IMR-90 (cell line): ENCODE data around the gene NPS. TPM values are rescaled to one million over a fixed set of nuclear protein-coding genes. Genes with fewer than 3 reads are reported as not detected.

Source experiments
- ATAC-seq: fragments of 200-7000 bp; cut with Tn5 transposase; 2 replicates; pipeline ENCODE4 v1.9.1; 2020; ENCODE audit warnings: low read depth, mild to moderate bottlenecking, moderate library complexity
- BruUV-seq: library from RNA; stranded (reverse); fragments of 400-500 nt; replicated peaks from 2 replicates; lab custom pipeline; 2021; lab: Mats Ljungman, UMichigan
- CTCF ChIA-PET: fragments of 300-600 bp; formaldehyde crosslinking; extraction: SDS; loops from one replicate; lab custom pipeline; 2021; ENCODE audit warnings: antibody characterized with exemption; lab: Yijun Ruan, JAX
- POLR2A ChIA-PET: fragments of 300-600 bp; sonication (Branson Sonifier 250); formaldehyde crosslinking; loops from one replicate; lab custom pipeline; 2022; ENCODE audit warnings: antibody characterized with exemption; ENCODE audit not compliant: unreplicated experiment; lab: Charles Lee
- DNase-seq: peaks from one replicate; pipeline ENCODE4 v3.0.0; 2013
- H2AFZ ChIP-seq: replicated peaks from 2 replicates; pipeline ENCODE3; 2013; ENCODE audit warnings: low read length, mild to moderate bottlenecking; ENCODE audit not compliant: poor library complexity
- H2AK5ac ChIP-seq: 2 replicates; pipeline ENCODE4 v1.6.1; 2013; ENCODE audit warnings: low read depth, low read length, inconsistent platforms
- H2AK9ac ChIP-seq: replicated peaks from 2 replicates; pipeline ENCODE3; 2013; ENCODE audit warnings: mild to moderate bottlenecking, low read depth, low read length, moderate library complexity; ENCODE audit not compliant: poor library complexity
- H2BK120ac ChIP-seq: 2 replicates; pipeline ENCODE4 v1.6.1; 2013; ENCODE audit warnings: low read depth, low read length, inconsistent platforms
- H2BK15ac ChIP-seq: 3 replicates; pipeline ENCODE4 v1.6.1; 2013; ENCODE audit warnings: low read depth, low read length, inconsistent platforms
- H2BK20ac ChIP-seq: 2 replicates; pipeline ENCODE4 v1.6.1; 2013; ENCODE audit warnings: low read depth, mild to moderate bottlenecking, inconsistent platforms, low read length, moderate library complexity
- H2BK5ac ChIP-seq: 2 replicates; pipeline ENCODE4 v1.6.1; 2013; ENCODE audit warnings: mild to moderate bottlenecking, low read depth, low read length, inconsistent platforms; ENCODE audit not compliant: poor library complexity, severe bottlenecking
- H3K14ac ChIP-seq: replicated peaks from 2 replicates; pipeline ENCODE4 v1.6.1; 2013; ENCODE audit warnings: low read depth, low read length, inconsistent platforms
- H3K18ac ChIP-seq: 2 replicates; pipeline ENCODE4 v1.6.1; 2013; ENCODE audit warnings: low read depth, low read length, control low read depth
- H3K23ac ChIP-seq: 2 replicates; pipeline ENCODE4 v1.6.1; 2013; ENCODE audit warnings: low read depth, low read length, inconsistent platforms
- H3K27ac ChIP-seq: 2 replicates; pipeline ENCODE4 v1.5.1; 2013; ENCODE audit warnings: mild to moderate bottlenecking, control low read depth, low read length; ENCODE audit not compliant: insufficient read depth
- H3K27me3 ChIP-seq: 2 replicates; pipeline ENCODE4 v1.6.1; 2013; ENCODE audit warnings: low read length; ENCODE audit not compliant: control insufficient read depth, insufficient read depth
- H3K36me3 ChIP-seq: 2 replicates; pipeline ENCODE4 v1.6.1; 2013; ENCODE audit warnings: low read length, mixed read lengths; ENCODE audit not compliant: control insufficient read depth, insufficient read depth
- H3K4ac ChIP-seq: 2 replicates; pipeline ENCODE4 v1.6.1; 2013; ENCODE audit warnings: low read depth, low read length, inconsistent platforms
- H3K4me1 ChIP-seq: 2 replicates; pipeline ENCODE4 v1.6.1; 2013; ENCODE audit warnings: low read length, mixed read lengths; ENCODE audit not compliant: control insufficient read depth, insufficient read depth
- H3K4me2 ChIP-seq: 2 replicates; pipeline ENCODE4 v1.6.1; 2013; ENCODE audit warnings: low read depth, mild to moderate bottlenecking, control low read depth, low read length, moderate library complexity
- H3K4me3 ChIP-seq: 2 replicates; pipeline ENCODE4 v1.5.1; 2013; ENCODE audit warnings: low read depth, mild to moderate bottlenecking, control low read depth, low read length, moderate library complexity; ENCODE audit not compliant: insufficient read depth
- H3K56ac ChIP-seq: 2 replicates; pipeline ENCODE4 v1.6.1; 2013; ENCODE audit warnings: low read length, inconsistent platforms; ENCODE audit not compliant: insufficient read depth; ENCODE audit errors: extremely low read depth
- H3K79me1 ChIP-seq, 2 experiments: 2 replicates each; pipeline ENCODE4 v1.6.1; 2013; ENCODE audit warnings: low read length in 2 of 2, inconsistent platforms in 1 of 2, low read depth in 1 of 2
- H3K9ac ChIP-seq: 2 replicates; pipeline ENCODE4 v1.6.1; 2013; ENCODE audit warnings: low read depth, low read length, control low read depth
- H3K9me1 ChIP-seq: 2 replicates; pipeline ENCODE4 v1.6.1; 2013; ENCODE audit warnings: low read length, inconsistent platforms; ENCODE audit not compliant: insufficient read depth
- H3K9me3 ChIP-seq: 2 replicates; pipeline ENCODE4 v1.6.1; 2013; ENCODE audit warnings: low read length; ENCODE audit not compliant: control insufficient read depth, insufficient read depth
- H4K20me1 ChIP-seq: 2 replicates; pipeline ENCODE4 v1.6.1; 2013; ENCODE audit warnings: low read length, inconsistent platforms; ENCODE audit not compliant: insufficient read depth
- H4K5ac ChIP-seq: 2 replicates; pipeline ENCODE4 v1.6.1; 2013; ENCODE audit warnings: mild to moderate bottlenecking, low read depth, low read length, control low read depth
- H4K8ac ChIP-seq, 2 experiments: 2 replicates each; pipeline ENCODE4 v1.6.1; 2013; ENCODE audit warnings: low read depth in 2 of 2, low read length in 2 of 2, control low read depth in 1 of 2, inconsistent platforms in 1 of 2
- H4K91ac ChIP-seq: 2 replicates; pipeline ENCODE4 v1.6.1; 2013; ENCODE audit warnings: low read depth, low read length, inconsistent platforms; ENCODE audit not compliant: insufficient read depth
- BHLHE40 ChIP-seq: fragments of 150-350 bp; IDR thresholded peaks from 2 replicates; pipeline ENCODE4 v1.6.1; 2016; ENCODE audit warnings: mild to moderate bottlenecking, low read depth, low read length
- CEBPB ChIP-seq: IDR thresholded peaks from 2 replicates; pipeline ENCODE4 v1.6.1; 2012; ENCODE audit warnings: low read depth, low read length, improper control_type of control experiment
- CHD1 ChIP-seq: IDR thresholded peaks from 2 replicates; pipeline ENCODE4 v1.6.1; 2012; ENCODE audit warnings: low read depth, low read length, improper control_type of control experiment
- FOS ChIP-seq: fragments of 150-350 bp; IDR thresholded peaks from 2 replicates; pipeline ENCODE4 v1.6.1; 2016; ENCODE audit warnings: low read depth, low read length
- MAFK ChIP-seq: IDR thresholded peaks from 2 replicates; pipeline ENCODE4 v1.6.1; 2012; ENCODE audit warnings: low read depth, low read length, improper control_type of control experiment
- MAZ ChIP-seq: IDR thresholded peaks from 2 replicates; pipeline ENCODE4 v1.6.1; 2012; ENCODE audit warnings: low read depth, mild to moderate bottlenecking, low read length, improper control_type of control experiment, moderate library complexity, borderline replicate concordance
- MXI1 ChIP-seq: IDR thresholded peaks from 2 replicates; pipeline ENCODE4 v1.6.1; 2012; ENCODE audit warnings: low read depth, mild to moderate bottlenecking, low read length, moderate library complexity, borderline replicate concordance
- NFE2L2 ChIP-seq: fragments of 150-350 bp; IDR thresholded peaks from 2 replicates; pipeline ENCODE4 v1.6.1; 2016; ENCODE audit warnings: low read depth, mild to moderate bottlenecking, low read length
- POLR2A ChIP-seq: IDR thresholded peaks from 2 replicates; pipeline ENCODE4 v1.6.1; 2012; ENCODE audit warnings: mild to moderate bottlenecking, low read depth, low read length
- RAD21 ChIP-seq: IDR thresholded peaks from 2 replicates; pipeline ENCODE4 v1.6.1; 2012; ENCODE audit warnings: low read length, improper control_type of control experiment
- RCOR1 ChIP-seq: IDR thresholded peaks from 2 replicates; pipeline ENCODE4 v1.6.1; 2012; ENCODE audit warnings: mild to moderate bottlenecking, low read length, improper control_type of control experiment; ENCODE audit not compliant: insufficient replicate concordance
- RFX5 ChIP-seq: IDR thresholded peaks from 2 replicates; pipeline ENCODE4 v1.8.0; 2012; ENCODE audit warnings: low read depth, mild to moderate bottlenecking, low read length, moderate library complexity
- SMC3 ChIP-seq: fragments of 150-350 bp; IDR thresholded peaks from 2 replicates; pipeline ENCODE4 v1.6.1; 2016; ENCODE audit warnings: low read depth, mild to moderate bottlenecking, antibody characterized with exemption, low read length, moderate library complexity
- WGBS, 2 experiments: methylation state at CpG; one replicate each; pipeline versions ENCODE4 v1.1.5 to v1.1.7; 2013; ENCODE audit warnings: missing lambda C conversion rate in 2 of 2; ENCODE audit not compliant: insufficient read length in 1 of 2; ENCODE audit errors: extremely low coverage in 2 of 2; 5-methylcytosine and 5-hydroxymethylcytosine counted together
- dilution Hi-C: fragments of 300-500 bp; cut with HindIII; formaldehyde crosslinking; loops from one replicate; pipeline ENCODE4 v1.14.3; 2018; ENCODE audit warnings: low sequenced_read_pairs; ENCODE audit not compliant: unreplicated experiment
- in situ Hi-C: fragments of 300-500 bp; cut with MboI; formaldehyde crosslinking; loops from 3 replicates; pipeline ENCODE4 v1.14.3; 2019; ENCODE audit warnings: low sequenced_read_pairs, inconsistent platforms, mixed read lengths
- intact Hi-C: fragments of 100-400 bp; cut with micrococcal nuclease; formaldehyde crosslinking; loops from 2 replicates; pipeline ENCODE4 v1.10.0; 2022
- polyA plus RNA-seq, 3 experiments: library from polyadenylated mRNA; depleted of rRNA; stranded (reverse); fragments of >200 nt; gene quantifications; 2 replicates each; pipeline ENCODE4 v1.2.3, GENCODE V29; 2012; ENCODE audit warnings: low replicate concordance in 1 of 3
- total RNA-seq: library from RNA; depleted of rRNA; stranded (reverse); fragments of >200 nt; gene quantifications from 2 replicates; pipeline ENCODE4 v1.2.3, GENCODE V29; 2012
- TF ChIP-seq, protein P1 (sequence below): conservative IDR thresholded peaks from 2 replicates; pipeline ENCODE4 v1.5.1; 2012; ENCODE audit warnings: mild to moderate bottlenecking, low read depth, low read length, improper control_type of control experiment
- TF ChIP-seq, protein P2 (sequence below): fragments of 150-350 bp; IDR thresholded peaks from 2 replicates; pipeline ENCODE4 v1.6.1; 2017; ENCODE audit warnings: mild to moderate bottlenecking, antibody characterized with exemption, low read length, low read depth
- TF ChIP-seq, protein P3 (sequence below): fragments of 150-350 bp; IDR thresholded peaks from 2 replicates; pipeline ENCODE4 v1.6.1; 2016; ENCODE audit warnings: low read depth, mild to moderate bottlenecking, low read length, moderate library complexity, borderline replicate concordance

NPS gene
- total and polyA plus RNA-seq, 2 of the 4 experiments (the other 2 are of a cell fraction), result not detected

DNA sequence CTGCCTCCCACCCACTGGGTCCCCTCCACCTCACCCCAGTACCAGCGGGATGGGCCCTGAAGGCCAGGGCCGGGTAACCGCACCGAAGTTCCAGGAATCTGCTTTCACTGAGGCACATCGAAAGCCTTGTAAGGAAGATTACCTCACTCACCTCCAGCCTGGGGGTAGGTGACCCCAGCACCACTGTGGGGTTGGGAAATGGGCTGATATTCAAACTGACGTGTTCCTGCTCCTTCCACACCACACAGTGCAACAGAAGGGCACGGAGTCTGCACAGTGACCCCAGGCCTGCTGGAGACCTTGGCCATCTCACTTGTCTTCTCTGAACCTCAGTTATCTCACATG, 29.8 kb downstream of the NPS start:
- in situ Hi-C loops, result no loop called here
- no peak overlapping the region for H3K4ac ChIP-seq
- ChIA-PET POLR2A (no interaction called here), CTCF (no interaction called here)
- no TSS peak for BruUV-seq
- dilution Hi-C loops, result no loop called here
- H3K56ac ChIP-seq, result no peak overlapping the region
- H3K27ac ChIP-seq, result no peak overlapping the region
- H3K79me1 ChIP-seq, result no peaks in the 10 kb centered on the region
- H3K9me1 ChIP-seq, result no peaks in the 10 kb centered on the region
- no peak overlapping the region for H2BK5ac ChIP-seq
- H3K9me3 ChIP-seq, result no peaks in the 10 kb centered on the region
- no peak overlapping the region for H4K91ac ChIP-seq
- no peak overlapping the region for H3K9ac ChIP-seq
- H3K36me3 ChIP-seq, result no peaks in the 10 kb centered on the region
- H3K4me1 ChIP-seq, result no peaks in the 10 kb centered on the region
- H2BK120ac ChIP-seq, result no peak overlapping the region
- H3K4me2 ChIP-seq, result no peak overlapping the region
- no peak overlapping the region for H4K8ac ChIP-seq
- H3K14ac ChIP-seq, result no peak overlapping the region
- no peak overlapping the region for H3K18ac ChIP-seq
- H2AK9ac ChIP-seq, result no peak overlapping the region
- no peak overlapping the region for H2AFZ ChIP-seq
- intact Hi-C loops, result loop anchor here (10.0 kb wide), 2 partner anchors 464 to 1634 kb away; no protein-coding TSS in a partner anchor
- no peaks in the 10 kb centered on the region for H3K27me3 ChIP-seq
- no peak overlapping the region for H3K4me3 ChIP-seq
- ATAC-seq, result no peak
- no peak overlapping the region for H2AK5ac ChIP-seq
- DNase-seq, result no peak
- no peak overlapping the region for H3K23ac ChIP-seq
- no peak overlapping the region for H2BK15ac ChIP-seq
- TF ChIP-seq CHD1 (no peak), MAFK (no peak), MAZ (no peak), RAD21 (no peak), CEBPB (no peak), POLR2A (no peak), FOS (no peak), RFX5 (no peak), BHLHE40 (no peak), SMC3 (no peak), MXI1 (no peak), NFE2L2 (no peak), RCOR1 (no peak)
- TF ChIP-seq, protein P1, sequence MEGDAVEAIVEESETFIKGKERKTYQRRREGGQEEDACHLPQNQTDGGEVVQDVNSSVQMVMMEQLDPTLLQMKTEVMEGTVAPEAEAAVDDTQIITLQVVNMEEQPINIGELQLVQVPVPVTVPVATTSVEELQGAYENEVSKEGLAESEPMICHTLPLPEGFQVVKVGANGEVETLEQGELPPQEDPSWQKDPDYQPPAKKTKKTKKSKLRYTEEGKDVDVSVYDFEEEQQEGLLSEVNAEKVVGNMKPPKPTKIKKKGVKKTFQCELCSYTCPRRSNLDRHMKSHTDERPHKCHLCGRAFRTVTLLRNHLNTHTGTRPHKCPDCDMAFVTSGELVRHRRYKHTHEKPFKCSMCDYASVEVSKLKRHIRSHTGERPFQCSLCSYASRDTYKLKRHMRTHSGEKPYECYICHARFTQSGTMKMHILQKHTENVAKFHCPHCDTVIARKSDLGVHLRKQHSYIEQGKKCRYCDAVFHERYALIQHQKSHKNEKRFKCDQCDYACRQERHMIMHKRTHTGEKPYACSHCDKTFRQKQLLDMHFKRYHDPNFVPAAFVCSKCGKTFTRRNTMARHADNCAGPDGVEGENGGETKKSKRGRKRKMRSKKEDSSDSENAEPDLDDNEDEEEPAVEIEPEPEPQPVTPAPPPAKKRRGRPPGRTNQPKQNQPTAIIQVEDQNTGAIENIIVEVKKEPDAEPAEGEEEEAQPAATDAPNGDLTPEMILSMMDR, result no peak
- TF ChIP-seq, protein P2, sequence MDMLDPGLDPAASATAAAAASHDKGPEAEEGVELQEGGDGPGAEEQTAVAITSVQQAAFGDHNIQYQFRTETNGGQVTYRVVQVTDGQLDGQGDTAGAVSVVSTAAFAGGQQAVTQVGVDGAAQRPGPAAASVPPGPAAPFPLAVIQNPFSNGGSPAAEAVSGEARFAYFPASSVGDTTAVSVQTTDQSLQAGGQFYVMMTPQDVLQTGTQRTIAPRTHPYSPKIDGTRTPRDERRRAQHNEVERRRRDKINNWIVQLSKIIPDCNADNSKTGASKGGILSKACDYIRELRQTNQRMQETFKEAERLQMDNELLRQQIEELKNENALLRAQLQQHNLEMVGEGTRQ, result no peak
- TF ChIP-seq, protein P3, sequence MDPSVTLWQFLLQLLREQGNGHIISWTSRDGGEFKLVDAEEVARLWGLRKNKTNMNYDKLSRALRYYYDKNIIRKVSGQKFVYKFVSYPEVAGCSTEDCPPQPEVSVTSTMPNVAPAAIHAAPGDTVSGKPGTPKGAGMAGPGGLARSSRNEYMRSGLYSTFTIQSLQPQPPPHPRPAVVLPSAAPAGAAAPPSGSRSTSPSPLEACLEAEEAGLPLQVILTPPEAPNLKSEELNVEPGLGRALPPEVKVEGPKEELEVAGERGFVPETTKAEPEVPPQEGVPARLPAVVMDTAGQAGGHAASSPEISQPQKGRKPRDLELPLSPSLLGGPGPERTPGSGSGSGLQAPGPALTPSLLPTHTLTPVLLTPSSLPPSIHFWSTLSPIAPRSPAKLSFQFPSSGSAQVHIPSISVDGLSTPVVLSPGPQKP, result no peak
- H4K20me1 ChIP-seq, result no peaks in the 10 kb centered on the region
- no peak overlapping the region for H4K5ac ChIP-seq
- H2BK20ac ChIP-seq, result no peak overlapping the region
- no CpG with 5 or more reads among the region's 7 CpGs for WGBS, 2 experiments
